Neural crest cell (in vitro differentiated cells): Measurements from ENCODE around the gene ARHGEF7. TPM values are rescaled to one million over a fixed set of nuclear protein-coding genes. Genes with fewer than 3 reads are reported as not detected.
"Not testable (repeated sequence)": the region's sequence is repeated elsewhere in the genome, so short reads cannot be mapped to it uniquely, and the experiment has no call there.

Experiments
- DNase-seq: peaks from one replicate; pipeline ENCODE4 v3.0.0; 2021; ENCODE audit warnings: low read depth, mixed read lengths, low spot score
- H3K27ac Mint-ChIP-seq: one replicate; pipeline ENCODE4 v1.8.0; 2021; ENCODE audit warnings: mild to moderate bottlenecking, mixed read lengths; ENCODE audit not compliant: unreplicated experiment
- H3K27me3 Mint-ChIP-seq: 2 replicates; pipeline ENCODE4 v1.8.0; 2021; ENCODE audit warnings: low read depth, mild to moderate bottlenecking, mixed read lengths
- H3K36me3 Mint-ChIP-seq: 2 replicates; pipeline ENCODE4 v1.8.0; 2021; ENCODE audit warnings: low read depth, mild to moderate bottlenecking, mixed read lengths
- H3K4me1 Mint-ChIP-seq: 2 replicates; pipeline ENCODE4 v1.8.0; 2021; ENCODE audit warnings: mixed read lengths
- H3K4me3 Mint-ChIP-seq: one replicate; pipeline ENCODE4 v1.8.0; 2021; ENCODE audit warnings: mild to moderate bottlenecking, mixed read lengths
- H3K9me3 Mint-ChIP-seq: 2 replicates; pipeline ENCODE4 v1.8.0; 2021; ENCODE audit warnings: mixed read lengths
- total RNA-seq: library from RNA; stranded (reverse); gene quantifications from 2 replicates; pipeline ENCODE4 v1.2.1, GENCODE V29; 2021
- TF ChIP-seq, protein P1 (sequence below): fragments of 200-600 bp; sonication (generic); conservative IDR thresholded peaks from 2 replicates; pipeline ENCODE4 v1.5.0; 2021; ENCODE audit warnings: antibody characterized with exemption, mild to moderate bottlenecking

The ARHGEF7 gene
- total RNA-seq, 1 donor from 2014 or later: 77.3 TPM

DNA sequence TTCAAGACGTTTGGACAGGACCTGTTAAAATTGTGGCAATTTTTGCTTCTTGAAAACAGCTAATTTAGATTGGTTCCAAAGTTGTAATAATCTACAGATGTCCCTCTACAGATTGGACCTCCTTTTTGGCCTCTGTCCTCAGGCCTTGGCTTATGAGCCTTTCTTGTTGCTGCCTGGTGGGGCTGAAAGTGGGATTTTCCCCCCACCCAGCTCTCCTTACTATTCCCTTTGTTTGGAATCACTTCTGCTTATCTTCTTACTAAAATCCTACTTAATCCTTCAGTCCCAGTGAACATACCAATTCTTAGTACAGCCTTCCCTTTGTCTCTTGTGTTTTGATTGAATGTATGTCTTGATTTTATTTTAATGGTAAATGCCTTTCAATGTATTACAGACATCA lies 141.8 kb downstream of the ARHGEF7 start:
- H3K36me3 Mint-ChIP-seq: peaks cover 56% of the 10 kb centered on the region
- TF ChIP-seq, protein P1, sequence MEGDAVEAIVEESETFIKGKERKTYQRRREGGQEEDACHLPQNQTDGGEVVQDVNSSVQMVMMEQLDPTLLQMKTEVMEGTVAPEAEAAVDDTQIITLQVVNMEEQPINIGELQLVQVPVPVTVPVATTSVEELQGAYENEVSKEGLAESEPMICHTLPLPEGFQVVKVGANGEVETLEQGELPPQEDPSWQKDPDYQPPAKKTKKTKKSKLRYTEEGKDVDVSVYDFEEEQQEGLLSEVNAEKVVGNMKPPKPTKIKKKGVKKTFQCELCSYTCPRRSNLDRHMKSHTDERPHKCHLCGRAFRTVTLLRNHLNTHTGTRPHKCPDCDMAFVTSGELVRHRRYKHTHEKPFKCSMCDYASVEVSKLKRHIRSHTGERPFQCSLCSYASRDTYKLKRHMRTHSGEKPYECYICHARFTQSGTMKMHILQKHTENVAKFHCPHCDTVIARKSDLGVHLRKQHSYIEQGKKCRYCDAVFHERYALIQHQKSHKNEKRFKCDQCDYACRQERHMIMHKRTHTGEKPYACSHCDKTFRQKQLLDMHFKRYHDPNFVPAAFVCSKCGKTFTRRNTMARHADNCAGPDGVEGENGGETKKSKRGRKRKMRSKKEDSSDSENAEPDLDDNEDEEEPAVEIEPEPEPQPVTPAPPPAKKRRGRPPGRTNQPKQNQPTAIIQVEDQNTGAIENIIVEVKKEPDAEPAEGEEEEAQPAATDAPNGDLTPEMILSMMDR: no peak

DNA sequence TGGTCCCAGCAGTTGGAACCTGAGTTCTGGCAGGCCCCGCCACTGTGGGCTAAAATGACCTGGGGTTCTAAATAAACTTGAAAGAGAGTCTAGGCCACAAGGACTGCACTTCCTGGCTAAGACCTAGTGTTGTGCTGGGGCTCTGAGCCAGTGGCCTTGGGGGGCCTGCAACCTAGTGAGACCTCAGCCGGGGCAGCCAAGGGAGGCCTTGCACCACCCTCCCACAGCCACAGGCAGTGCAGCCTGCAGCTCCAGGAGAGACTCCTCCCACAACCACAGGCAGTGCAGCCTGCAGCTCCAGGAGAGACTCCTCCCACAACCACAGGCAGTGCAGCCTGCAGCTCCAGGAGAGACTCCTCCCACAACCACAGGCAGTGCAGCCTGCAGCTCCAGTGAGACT lies 142.8 kb downstream of the ARHGEF7 start:
- H3K4me3 Mint-ChIP-seq, H3K9me3 Mint-ChIP-seq, H3K4me1 Mint-ChIP-seq, H3K27me3 Mint-ChIP-seq, H3K27ac Mint-ChIP-seq, DNase-seq: not testable (repeated sequence)
- H3K36me3 Mint-ChIP-seq: peaks cover 54% of the 10 kb centered on the region

More for the DNA sequence above, 141.8 kb downstream of the ARHGEF7 start:
- Mint-ChIP-seq H3K27ac (no peak overlapping the region), H3K4me1 (peaks cover 4% of the 10 kb centered on the region), H3K4me3 (no peak overlapping the region), H3K27me3 (no peaks in the 10 kb centered on the region), H3K9me3 (peaks cover 3% of the 10 kb centered on the region)
- DNase-seq: no peak

DNA sequence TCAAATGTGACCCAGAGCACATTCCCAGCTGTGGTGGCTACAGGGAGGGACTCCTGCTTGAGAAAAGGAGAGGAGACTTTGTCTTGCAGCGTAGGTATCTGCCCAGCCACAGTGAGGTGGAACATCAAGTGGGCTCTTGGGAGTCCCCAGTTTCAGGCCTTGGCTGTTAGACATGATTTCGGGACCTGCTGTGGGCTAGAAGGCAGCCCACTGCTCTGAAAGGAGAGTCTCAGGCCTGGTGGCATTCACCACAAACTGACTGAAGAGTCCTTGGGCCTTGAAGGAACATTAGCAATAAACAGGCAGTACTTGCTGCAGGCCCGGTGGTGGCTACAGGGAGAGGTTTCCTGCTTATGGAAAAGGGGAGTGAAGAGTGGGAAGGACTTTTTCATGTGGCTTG lies 143.5 kb downstream of the ARHGEF7 start:
- Mint-ChIP-seq H3K36me3 (peaks cover 51% of the 10 kb centered on the region), H3K9me3 (peaks cover 3% of the 10 kb centered on the region)

DNA sequence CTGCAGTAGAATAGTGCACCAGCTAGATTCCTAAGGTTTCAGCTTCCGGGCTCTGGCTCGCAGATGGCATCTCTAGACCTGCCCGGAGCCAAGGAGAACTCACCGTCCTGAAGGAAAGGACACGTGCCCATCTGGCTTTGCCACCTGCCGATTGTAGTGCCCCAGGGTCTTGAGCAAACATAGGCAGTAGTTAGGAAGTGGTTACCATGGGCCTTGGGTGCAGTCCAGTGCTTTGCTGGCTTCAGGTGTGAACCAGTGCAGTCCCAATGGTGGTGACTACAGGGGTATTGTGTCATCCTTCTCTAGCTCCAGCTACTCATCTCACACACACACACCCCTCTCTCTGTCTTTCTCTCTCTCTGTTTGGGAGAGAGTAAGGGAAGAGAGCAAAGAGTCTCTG lies 143.9 kb downstream of the ARHGEF7 start:
- TF ChIP-seq, protein P1: no peak
- Mint-ChIP-seq H3K36me3 (peaks cover 46% of the 10 kb centered on the region), H3K4me3 (no peak overlapping the region), H3K27me3 (no peaks in the 10 kb centered on the region), H3K9me3 (peaks cover 3% of the 10 kb centered on the region), H3K4me1 (no peaks in the 10 kb centered on the region), H3K27ac (no peak overlapping the region)
- no peak for DNase-seq

More for the DNA sequence above, 143.5 kb downstream of the ARHGEF7 start:
- H3K4me3 Mint-ChIP-seq: no peak overlapping the region
- H3K4me1 Mint-ChIP-seq: no peaks in the 10 kb centered on the region
- H3K27me3 Mint-ChIP-seq: no peaks in the 10 kb centered on the region
- TF ChIP-seq, protein P1: no peak
- no peak overlapping the region for H3K27ac Mint-ChIP-seq
- no peak for DNase-seq

DNA sequence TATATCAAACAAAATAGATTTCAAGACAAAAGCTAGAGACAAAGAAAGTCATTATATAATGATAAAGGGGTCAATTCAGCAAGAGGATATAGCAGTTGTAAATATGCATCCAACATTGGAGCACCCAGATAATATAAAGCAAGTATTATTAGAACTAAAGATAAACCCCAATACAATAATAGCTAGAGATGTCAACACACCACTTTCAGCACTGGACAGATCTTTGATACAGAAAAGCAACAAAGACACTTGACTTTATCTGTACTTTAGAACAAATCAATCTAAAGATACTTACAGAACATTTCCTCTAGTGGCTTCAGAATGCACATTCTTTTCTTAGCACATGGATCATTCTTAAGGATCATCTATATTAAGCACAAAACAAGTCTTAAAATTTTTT lies 146.2 kb downstream of the ARHGEF7 start:
- Mint-ChIP-seq H3K27ac (no peak overlapping the region), H3K4me3 (no peak overlapping the region), H3K4me1 (peaks cover 3% of the 10 kb centered on the region), H3K9me3 (peaks cover 3% of the 10 kb centered on the region), H3K27me3 (no peaks in the 10 kb centered on the region), H3K36me3 (peaks cover 34% of the 10 kb centered on the region)
- TF ChIP-seq, protein P1: no peak
- no peak for DNase-seq

DNA sequence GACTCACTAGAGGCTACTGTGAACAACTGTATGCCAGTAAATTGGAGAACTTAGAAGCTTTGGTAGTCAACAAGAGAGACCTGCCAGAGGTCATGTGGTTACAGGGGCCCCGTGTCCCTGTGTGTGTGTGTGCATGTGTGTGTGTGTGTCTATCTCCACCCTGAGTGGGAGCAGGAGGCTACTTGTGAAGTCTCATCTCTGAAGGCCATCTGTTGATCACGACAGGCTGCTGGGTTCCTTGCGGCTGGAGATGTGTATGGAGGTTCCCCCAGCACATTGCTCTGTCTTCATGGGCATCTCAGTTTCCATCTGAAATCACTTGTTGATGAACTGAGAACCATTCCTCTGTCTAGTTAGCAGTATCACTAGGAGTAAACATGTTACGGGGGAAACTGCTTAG lies 147.2 kb downstream of the ARHGEF7 start:
- Mint-ChIP-seq H3K4me3 (no peak overlapping the region), H3K27ac (no peak overlapping the region)

More for the DNA sequence above, 147.2 kb downstream of the ARHGEF7 start:
- H3K27me3 Mint-ChIP-seq: no peaks in the 10 kb centered on the region
- peaks cover 27% of the 10 kb centered on the region for H3K36me3 Mint-ChIP-seq
- TF ChIP-seq, protein P1: no peak
- H3K4me1 Mint-ChIP-seq: peaks cover 4% of the 10 kb centered on the region
- H3K9me3 Mint-ChIP-seq: peaks cover 3% of the 10 kb centered on the region
- DNase-seq: no peak
